ENCODE results near the gene HMX1. TPM values are rescaled to one million over a fixed set of nuclear protein-coding genes. Genes with fewer than 3 reads are reported as not detected.

The HMX1 gene
- total and polyA plus RNA-seq, 2 experiments from 2014 or later = 0.69 TPM; not detected in 1

DNA sequence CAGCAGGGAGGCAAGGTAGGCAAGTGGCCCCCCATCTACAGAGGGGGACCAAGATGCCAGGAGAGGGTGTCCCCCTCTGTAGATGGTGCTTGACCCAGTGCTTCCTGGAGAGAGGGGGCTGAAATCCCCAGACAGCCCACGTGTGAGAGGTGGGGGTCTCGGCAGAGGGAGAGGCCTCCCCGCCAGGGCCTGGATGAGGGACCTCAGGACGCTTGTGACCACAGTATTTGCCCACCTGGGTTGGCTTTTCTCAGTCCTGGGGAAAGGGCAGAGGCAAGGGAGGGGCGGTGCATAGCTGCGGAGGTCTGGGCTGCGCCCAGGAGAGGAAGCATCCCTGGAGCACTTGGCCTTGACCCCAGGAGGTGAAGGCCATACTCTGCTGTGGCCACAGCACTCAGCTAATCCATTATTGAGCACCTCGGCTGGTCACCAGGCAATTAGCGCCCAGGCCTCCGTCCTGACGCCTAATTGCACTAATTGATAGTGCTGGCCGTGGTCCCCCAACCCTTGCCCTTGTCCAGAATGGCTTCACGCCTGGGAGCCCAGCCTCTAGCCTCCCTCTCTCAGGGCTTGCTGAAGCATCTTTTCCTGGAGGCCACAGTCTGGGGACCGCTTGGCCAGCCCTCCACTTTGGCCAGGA is 30.7 kb downstream of the HMX1 start:
- no peaks in the 10 kb centered on the region for H4K20me1 ChIP-seq (replicated peaks; ENCODE audit: insufficient read depth)
- H3F3A ChIP-seq (replicated peaks; ENCODE audit: low read depth) = no peaks in the 10 kb centered on the region
- H3K27me3 Mint-ChIP-seq (ENCODE audit: insufficient read depth, low read depth, poor library complexity) = peaks cover 16% of the 10 kb centered on the region
- ATAC-seq (no peak), DNase-seq (ENCODE audit: low spot score) (no peak)
- TF ChIP-seq JUNB (IDR thresholded peaks at IDR 0.05; ENCODE audit: unreplicated experiment) (no peak), STAT1 (IDR thresholded peaks at IDR 0.05; ENCODE audit: unreplicated experiment) (no peak), EZH2 (IDR thresholded peaks at IDR 0.05; ENCODE audit: low read depth, unreplicated experiment) (no peak), NANOG (IDR thresholded peaks at IDR 0.05; ENCODE audit: borderline replicate concordance) (no peak), EZH2phosphoT487 (IDR thresholded peaks at IDR 0.05; ENCODE audit: unreplicated experiment) (no peak), ZNF462 (CRISPR knock-in tag; IDR thresholded peaks at IDR 0.05) (no peak)
- TF ChIP-seq, protein P1, sequence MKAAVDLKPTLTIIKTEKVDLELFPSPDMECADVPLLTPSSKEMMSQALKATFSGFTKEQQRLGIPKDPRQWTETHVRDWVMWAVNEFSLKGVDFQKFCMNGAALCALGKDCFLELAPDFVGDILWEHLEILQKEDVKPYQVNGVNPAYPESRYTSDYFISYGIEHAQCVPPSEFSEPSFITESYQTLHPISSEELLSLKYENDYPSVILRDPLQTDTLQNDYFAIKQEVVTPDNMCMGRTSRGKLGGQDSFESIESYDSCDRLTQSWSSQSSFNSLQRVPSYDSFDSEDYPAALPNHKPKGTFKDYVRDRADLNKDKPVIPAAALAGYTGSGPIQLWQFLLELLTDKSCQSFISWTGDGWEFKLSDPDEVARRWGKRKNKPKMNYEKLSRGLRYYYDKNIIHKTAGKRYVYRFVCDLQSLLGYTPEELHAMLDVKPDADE (IDR thresholded peaks at IDR 0.05) = no peak
- no peak overlapping the region; the same call in 1 of the 2 replicates for H3K27ac Mint-ChIP-seq
- peaks cover 9% of the 10 kb centered on the region for H3K4me1 Mint-ChIP-seq
- H3K36me3 ChIP-seq (ENCODE audit: insufficient read depth) = no peaks in the 10 kb centered on the region
- H2AFZ ChIP-seq = no peak overlapping the region
- H3K4me3 Mint-ChIP-seq = no peak overlapping the region
- H3K9me3 Mint-ChIP-seq = peaks cover 7% of the 10 kb centered on the region; the same call in 2 of the 3 replicates
- no peak overlapping the region for H3K4me2 ChIP-seq
- no peak overlapping the region for H3K4me3 ChIP-seq
- H3K4me1 ChIP-seq (ENCODE audit: insufficient read depth) = no peaks in the 10 kb centered on the region; the same call in 1 of the 2 replicates
- no peaks in the 10 kb centered on the region for H3K9me2 ChIP-seq (ENCODE audit: insufficient read depth)
- no peaks in the 10 kb centered on the region for H3K36me3 Mint-ChIP-seq (ENCODE audit: low read depth)
- no peak overlapping the region for H3K27ac ChIP-seq (ENCODE audit: low read depth)
- H3K79me2 ChIP-seq (replicated peaks; ENCODE audit: insufficient read depth) = no peaks in the 10 kb centered on the region
- H3K27me3 ChIP-seq (ENCODE audit: insufficient read depth) = no peaks in the 10 kb centered on the region
